Measurements from ENCODE around the gene TMPRSS15.
"Not testable (repeated sequence)": the region's sequence is repeated elsewhere in the genome, so short reads cannot be mapped to it uniquely, and the experiment has no call there.

Gene TMPRSS15

GRCh38 chr21:18403735-18404450 is at the start of gene TMPRSS15:
Gene TMPRSS15, minus strand, starts transcription at chr21:18403785. Its CDS starts 163 bp downstream, at chr21:18403622.
- DNase-seq (ENCODE audit: low spot score), result no peak

GRCh38 chr21:18451670-18452069 is 48.1 kb upstream of the TMPRSS15 start:
- no peak for DNase-seq (ENCODE audit: low spot score)

- no peak for DNase-seq (ENCODE audit: low spot score)
Measured at GRCh38 chr21:18449605-18450550, 46.3 kb upstream of the TMPRSS15 start.

- DNase-seq (ENCODE audit: low spot score), result no peak
Measured at GRCh38 chr21:18443701-18444100, 40.1 kb upstream of the TMPRSS15 start.

DNA sequence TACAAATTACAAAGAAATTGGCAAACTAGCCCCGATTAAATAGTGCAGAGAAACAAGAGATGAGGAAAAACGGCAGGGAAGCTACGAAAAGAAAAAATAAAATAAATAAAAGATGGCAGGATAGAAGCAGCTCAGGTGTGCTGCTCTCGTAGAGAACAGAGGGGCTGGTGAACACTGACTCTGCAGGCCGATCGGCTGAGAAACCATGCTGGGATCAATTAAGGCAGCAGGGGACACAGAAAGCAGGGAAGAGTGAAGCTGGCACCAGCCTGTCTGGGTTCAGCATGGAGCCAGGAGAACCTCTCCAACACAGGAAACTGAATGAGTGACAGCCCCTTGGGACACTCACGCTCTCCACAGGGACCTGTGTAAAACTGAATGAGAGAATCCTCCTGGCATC is 39.5 kb upstream of the TMPRSS15 start:
- DNase-seq (ENCODE audit: low spot score), result no peak

DNA sequence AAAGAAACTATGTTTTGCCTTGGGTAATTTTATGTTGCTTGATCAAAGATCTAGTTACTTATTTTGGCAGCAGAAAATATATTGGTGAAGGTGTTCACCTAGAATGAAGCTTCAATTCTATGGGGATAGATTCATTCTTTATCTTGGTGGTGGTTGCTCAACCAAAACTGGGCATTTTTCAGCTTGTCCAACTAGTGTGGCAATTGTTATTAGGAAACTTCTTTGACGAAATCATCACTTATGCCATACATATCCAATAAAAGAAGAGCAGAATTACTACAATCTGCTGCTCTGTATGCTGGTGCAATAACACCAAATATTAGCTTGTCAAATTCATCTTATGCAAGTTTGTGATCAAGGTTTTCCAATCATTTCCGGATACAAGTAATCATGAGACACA is 26.8 kb upstream of the TMPRSS15 start:
- DNase-seq (ENCODE audit: low spot score), result no peak

GRCh38 chr21:18424276-18424675 is 20.7 kb upstream of the TMPRSS15 start:
- no peak for DNase-seq (ENCODE audit: low spot score)

DNA sequence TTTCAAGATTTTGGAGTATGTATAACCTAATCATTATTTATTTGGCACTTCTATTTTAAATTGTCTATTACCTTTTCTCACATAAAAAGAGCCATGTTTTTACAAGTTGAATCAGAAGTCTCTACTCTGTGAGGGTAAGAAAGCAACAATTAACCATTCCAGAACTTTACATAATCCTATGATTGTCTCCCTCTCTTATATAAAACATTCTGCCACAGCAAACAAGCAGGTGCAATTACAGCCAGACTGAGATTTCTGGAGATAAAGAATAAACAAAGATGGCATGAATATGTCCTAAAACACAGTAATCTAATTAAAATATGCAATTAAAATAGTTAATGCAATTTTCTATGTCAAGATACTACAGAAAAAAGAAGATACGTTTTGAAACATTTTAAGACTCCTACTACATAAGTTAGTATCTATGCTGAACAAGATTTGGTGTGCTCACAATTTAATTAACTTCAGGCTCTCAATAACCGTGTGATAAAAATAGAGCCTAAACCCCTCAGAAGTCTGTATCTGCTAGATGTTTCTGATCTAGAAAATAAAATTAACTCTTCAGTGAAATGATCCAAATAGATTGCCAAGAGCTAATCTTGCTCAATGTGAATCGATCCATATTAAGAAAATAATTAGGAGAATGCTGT is 13.7 kb upstream of the TMPRSS15 start:
- DNase-seq (ENCODE audit: low spot score), result no peak

GRCh38 chr21:18411565-18411964 is 8.0 kb upstream of the TMPRSS15 start:
- DNase-seq (ENCODE audit: low spot score), result no peak

DNA sequence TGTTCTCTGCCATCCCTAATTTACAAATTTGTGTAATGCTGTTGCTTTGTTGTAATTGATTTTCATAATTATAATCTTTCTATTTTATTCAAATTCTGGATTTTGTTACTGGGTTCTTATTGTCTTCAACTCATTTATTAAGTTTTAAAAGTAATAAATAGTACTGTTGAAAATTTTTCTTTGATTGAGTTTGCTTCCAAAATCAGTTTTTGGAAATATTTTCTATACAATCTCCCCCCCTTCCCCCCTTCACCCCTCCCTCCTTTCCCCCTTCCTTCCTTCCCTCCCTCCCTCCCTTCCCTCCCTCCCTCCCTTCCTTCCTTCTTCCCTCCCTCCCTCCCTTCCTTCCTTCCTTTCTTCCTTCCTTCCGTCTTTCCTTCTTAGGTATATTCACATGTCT is 6.0 kb upstream of the TMPRSS15 start:
- no peak for DNase-seq (ENCODE audit: low spot score)

DNA sequence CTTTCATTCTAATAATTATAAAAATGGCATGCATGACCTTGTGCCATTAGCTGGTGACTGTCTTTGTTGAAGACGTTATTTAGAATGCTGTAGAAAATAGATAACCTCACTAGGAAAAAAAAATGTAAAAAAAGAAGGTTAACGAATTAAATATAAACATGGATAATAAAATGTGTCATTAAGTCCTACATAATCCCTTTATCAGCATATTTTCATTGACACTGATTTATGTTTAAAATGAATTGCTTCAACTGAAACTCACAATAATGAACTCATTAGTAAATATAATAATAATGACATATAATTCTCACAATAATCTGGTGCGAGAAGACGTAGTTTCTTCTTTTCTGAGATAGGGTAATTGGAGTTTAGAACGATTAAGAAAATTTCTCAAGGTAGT is 4.7 kb downstream of the TMPRSS15 start:
- no peak for DNase-seq (ENCODE audit: low spot score)

- no peak for DNase-seq (ENCODE audit: low spot score)
Measured at GRCh38 chr21:18387994-18388393, 15.6 kb downstream of the TMPRSS15 start.

- DNase-seq (ENCODE audit: low spot score), result peak; percentile 49
Measured at GRCh38 chr21:18384771-18385170, 18.8 kb downstream of the TMPRSS15 start.

DNA sequence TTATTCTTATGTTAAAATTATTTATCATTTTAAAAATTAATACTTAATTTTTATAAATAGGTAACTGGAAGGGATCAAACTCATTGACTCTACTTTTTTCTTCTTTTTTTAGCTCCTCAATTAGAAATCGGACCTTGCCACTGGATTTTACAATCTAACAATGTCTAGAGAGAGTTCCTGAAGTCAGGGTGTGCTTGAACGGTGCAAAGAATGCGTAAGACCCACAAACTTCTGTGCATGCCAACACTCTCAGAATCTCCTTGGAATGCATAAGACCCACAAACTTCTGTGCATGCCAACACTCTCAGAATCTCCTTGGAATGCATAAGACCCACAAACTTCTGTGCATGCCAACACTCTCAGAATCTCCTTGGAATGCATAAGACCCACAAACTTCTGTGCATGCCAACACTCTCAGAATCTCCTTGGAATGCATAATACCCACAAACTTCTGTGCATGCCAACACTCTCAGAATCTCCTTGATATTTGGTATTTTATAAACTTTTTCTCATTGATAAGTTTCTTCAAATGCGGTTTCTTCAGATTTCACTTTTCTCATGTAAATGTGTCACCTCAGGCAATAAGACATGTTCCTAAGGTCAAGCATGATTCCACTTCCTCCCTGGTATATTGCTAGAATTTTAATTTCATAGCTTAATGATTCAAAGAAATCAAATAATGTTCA is 20.5 kb downstream of the TMPRSS15 start:
- not testable (repeated sequence) for DNase-seq (ENCODE audit: low spot score)

DNA sequence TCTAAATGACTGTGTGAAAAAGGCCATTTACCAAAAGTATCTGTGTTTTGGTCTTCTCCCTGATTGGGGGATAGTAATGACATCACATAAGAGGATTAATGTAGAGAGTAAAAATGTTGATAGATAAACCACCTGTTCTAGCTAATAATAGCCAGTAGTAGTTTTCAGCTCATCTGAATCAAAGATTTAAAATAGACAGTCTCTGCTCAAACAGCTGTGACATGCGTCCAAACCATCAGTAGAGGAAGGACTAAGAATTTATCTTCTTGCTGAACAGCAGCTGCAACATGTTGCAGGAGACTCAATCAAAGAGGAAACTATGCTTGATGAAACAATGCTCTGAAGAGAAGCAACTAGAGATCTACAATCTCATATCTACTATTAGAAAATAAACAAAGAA is 21.4 kb downstream of the TMPRSS15 start:
- no peak for DNase-seq (ENCODE audit: low spot score)

- DNase-seq (ENCODE audit: low spot score), result no peak
Measured at GRCh38 chr21:18373606-18374005, 30.0 kb downstream of the TMPRSS15 start.

GRCh38 chr21:18370301-18370700 is 33.3 kb downstream of the TMPRSS15 start:
- DNase-seq (ENCODE audit: low spot score), result no peak

- peak; percentile 41 for DNase-seq (ENCODE audit: low spot score)
Measured at GRCh38 chr21:18369115-18369514, 34.5 kb downstream of the TMPRSS15 start.

GRCh38 chr21:18368205-18368604 is 35.4 kb downstream of the TMPRSS15 start:
- no peak for DNase-seq (ENCODE audit: low spot score)

DNA sequence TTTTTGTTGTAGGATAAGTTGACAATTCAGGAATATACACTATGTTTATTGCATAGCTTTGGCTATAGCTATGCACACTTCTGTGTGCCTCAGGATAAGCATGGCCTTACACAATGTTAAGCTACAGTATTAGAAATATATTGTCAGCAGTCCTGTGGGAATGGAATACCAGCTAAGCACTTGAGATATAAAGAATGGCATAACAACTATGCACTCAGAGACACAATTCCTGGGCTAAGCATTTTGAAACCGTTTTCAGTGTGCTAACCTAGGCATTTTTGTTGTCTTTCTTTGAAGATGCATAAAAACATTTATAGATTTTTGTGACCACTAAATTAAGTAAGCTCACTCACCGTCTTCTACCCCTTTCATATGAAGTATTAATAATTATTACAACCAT is 46.8 kb downstream of the TMPRSS15 start:
- DNase-seq (ENCODE audit: low spot score), result no peak

- no peak for DNase-seq (ENCODE audit: low spot score)
Measured at GRCh38 chr21:18354947-18355346, 48.6 kb downstream of the TMPRSS15 start.

DNA sequence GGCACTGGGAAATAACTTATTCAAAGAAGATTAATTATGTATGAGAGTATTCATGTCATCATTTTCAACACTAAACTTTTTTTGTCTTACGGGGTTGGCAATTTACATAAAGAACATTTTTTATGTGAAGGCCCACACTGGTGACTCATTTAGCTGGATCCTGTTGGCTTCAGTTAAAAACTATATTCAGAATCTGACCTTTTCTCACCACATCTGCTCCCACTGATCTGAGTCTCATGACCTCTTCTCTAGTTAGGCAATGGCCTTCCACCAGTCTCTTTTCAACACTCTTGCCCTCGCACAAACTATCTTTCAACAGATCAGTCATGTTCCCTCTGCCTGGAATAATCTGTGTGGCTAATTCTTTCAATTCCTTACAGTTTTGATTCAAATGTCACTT is 53.4 kb downstream of the TMPRSS15 start:
- no peak for DNase-seq (ENCODE audit: low spot score)

Data from SW480 (cell line).